Esophagus muscularis mucosa (tissue), 3 donors: ENCODE data around the gene JAKMIP3.

ENCODE experiments used
- POLR2AphosphoS5 ChIP-seq, 2 donors: sonication (generic); formaldehyde crosslinking; IDR thresholded peaks; one replicate each; pipeline ENCODE4 v1.6.1; 2017; ENCODE audit warnings: antibody characterized with exemption in 2 of 2
- TF ChIP-seq, protein P1 (sequence below), 3 experiments: fragments of 200-600 bp in 2 of 3; fragments of 450-650 bp in 1 of 3; sonication (generic) in 2 of 3; IDR thresholded peaks; one replicate each; pipeline ENCODE4 v1.5.1; 2017 to 2019; ENCODE audit warnings: antibody characterized with exemption in 3 of 3, mild to moderate bottlenecking in 2 of 3, moderate library complexity in 1 of 3

DNA sequence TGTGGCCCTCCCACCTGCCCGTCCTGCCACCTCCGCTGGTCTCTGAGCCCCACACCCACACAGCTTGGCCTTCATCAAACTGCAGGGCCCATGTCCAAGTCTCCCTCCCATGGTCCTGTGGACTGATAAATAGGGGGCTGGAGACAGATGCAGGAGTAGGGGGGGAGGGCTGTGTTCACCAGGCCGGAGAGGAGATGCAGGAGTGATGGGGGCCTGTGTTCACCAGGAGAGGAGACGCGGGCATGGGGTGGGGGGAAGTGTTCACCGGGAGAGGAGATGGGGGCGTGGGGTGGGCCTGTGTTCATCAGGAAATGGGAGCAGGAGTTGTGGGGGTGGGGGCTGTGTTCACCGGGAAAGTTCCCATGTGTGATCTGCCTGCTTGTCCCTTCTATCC, 37.0 kb downstream of the JAKMIP3 start:
- TF ChIP-seq, protein P1, sequence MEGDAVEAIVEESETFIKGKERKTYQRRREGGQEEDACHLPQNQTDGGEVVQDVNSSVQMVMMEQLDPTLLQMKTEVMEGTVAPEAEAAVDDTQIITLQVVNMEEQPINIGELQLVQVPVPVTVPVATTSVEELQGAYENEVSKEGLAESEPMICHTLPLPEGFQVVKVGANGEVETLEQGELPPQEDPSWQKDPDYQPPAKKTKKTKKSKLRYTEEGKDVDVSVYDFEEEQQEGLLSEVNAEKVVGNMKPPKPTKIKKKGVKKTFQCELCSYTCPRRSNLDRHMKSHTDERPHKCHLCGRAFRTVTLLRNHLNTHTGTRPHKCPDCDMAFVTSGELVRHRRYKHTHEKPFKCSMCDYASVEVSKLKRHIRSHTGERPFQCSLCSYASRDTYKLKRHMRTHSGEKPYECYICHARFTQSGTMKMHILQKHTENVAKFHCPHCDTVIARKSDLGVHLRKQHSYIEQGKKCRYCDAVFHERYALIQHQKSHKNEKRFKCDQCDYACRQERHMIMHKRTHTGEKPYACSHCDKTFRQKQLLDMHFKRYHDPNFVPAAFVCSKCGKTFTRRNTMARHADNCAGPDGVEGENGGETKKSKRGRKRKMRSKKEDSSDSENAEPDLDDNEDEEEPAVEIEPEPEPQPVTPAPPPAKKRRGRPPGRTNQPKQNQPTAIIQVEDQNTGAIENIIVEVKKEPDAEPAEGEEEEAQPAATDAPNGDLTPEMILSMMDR (IDR thresholded peaks at IDR 0.05): no peak
- TF ChIP-seq POLR2AphosphoS5 (IDR thresholded peaks at IDR 0.05): no peak
